ENCODE results near the gene IKZF3.
"Not testable (repeated sequence)": the region's sequence is repeated elsewhere in the genome, so short reads cannot be mapped to it uniquely, and the experiment has no call there.

Gene IKZF3

DNA sequence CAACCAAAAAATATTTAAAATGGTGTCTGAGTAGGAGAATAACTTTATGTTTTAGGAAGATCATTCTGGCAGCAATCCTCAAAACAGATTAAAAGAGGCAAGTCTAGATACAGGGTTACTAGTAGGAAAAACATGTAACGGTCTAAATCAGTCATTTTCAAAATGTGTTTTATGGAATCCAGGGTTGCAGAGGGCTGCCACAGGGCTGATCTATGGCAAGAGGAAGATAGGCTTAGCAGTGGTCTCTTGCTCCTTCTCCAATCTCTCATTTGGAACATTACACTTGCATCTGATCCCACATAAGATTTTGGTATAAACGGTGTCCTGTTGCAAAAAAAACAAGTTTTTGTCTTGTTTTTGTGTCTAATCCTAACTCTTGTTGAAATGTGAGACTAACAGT lies 9.2 kb downstream of the IKZF3 start:
- no peak overlapping the region for H3K4me3 ChIP-seq (replicated peaks in 1 of 2; ENCODE audit: low read depth in 2 of 2, low read length in 2 of 2)
- no peak for DNase-seq (ENCODE audit: low read depth in 2 of 2)
- TF ChIP-seq, protein P1, sequence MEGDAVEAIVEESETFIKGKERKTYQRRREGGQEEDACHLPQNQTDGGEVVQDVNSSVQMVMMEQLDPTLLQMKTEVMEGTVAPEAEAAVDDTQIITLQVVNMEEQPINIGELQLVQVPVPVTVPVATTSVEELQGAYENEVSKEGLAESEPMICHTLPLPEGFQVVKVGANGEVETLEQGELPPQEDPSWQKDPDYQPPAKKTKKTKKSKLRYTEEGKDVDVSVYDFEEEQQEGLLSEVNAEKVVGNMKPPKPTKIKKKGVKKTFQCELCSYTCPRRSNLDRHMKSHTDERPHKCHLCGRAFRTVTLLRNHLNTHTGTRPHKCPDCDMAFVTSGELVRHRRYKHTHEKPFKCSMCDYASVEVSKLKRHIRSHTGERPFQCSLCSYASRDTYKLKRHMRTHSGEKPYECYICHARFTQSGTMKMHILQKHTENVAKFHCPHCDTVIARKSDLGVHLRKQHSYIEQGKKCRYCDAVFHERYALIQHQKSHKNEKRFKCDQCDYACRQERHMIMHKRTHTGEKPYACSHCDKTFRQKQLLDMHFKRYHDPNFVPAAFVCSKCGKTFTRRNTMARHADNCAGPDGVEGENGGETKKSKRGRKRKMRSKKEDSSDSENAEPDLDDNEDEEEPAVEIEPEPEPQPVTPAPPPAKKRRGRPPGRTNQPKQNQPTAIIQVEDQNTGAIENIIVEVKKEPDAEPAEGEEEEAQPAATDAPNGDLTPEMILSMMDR (IDR thresholded peaks at IDR 0.05; ENCODE audit: low read depth, low read length): no peak

DNA sequence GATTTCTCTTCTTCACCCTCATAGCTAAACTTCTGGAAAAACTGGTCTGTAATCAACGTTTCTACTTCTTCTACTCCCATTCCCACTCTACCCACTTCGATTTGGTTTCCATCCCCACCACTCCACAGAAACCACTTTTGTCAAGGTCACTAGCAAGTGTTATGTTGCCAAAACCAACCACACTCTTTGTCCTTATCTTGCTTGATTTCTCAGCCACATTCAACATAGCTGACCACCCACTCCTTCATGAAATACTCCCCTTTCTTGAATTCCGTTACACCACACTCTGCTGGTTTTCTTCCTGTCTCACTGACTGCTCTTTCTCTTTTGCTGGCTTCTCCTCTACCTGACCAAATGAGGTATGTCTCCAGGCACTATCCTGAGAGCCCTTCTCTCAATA lies 11.9 kb downstream of the IKZF3 start:
- DNase-seq (ENCODE audit: low read depth in 2 of 2): no peak
- no peak overlapping the region for H3K4me3 ChIP-seq (replicated peaks in 1 of 2; ENCODE audit: low read depth in 2 of 2, low read length in 2 of 2)
- TF ChIP-seq, protein P1 (IDR thresholded peaks at IDR 0.05; ENCODE audit: low read depth, low read length): no peak

DNA sequence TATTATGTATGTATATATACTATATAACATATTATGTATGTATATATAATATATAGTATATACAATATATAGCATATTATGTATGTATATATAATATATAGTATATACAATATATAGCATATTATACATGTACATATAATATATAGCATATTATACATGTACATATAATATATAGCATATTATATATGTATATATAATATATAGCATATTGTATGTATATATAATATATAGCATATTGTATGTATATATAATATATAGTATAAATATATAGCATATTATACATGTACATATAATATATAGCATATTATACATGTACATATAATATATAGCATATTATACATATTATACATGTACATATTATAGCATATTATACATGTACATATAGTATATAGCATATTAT lies 13.9 kb downstream of the IKZF3 start:
- not testable (repeated sequence) for DNase-seq (ENCODE audit: low read depth in 2 of 2); H3K4me3 ChIP-seq (replicated peaks in 1 of 2; ENCODE audit: low read depth in 2 of 2, low read length in 2 of 2)

DNA sequence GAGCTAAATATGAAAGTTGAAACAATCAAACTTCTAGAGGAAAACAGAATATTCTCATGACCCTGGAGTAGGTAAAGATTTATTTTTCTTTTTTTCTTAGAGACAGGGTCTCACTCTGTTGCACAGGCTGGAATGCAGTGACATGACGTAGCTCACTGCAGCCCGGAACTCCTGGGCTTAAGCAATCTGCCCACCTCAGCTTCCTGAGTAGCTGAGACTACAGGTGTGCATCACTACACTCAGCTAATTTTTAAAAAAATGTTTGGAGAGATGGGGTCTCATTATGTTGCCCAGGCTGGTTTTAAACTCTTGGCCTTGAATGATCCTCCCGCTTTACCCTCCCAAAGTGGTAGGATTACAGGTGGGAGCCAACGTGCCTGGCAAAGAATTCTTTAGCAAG lies 15.5 kb downstream of the IKZF3 start:
- no peak for DNase-seq (ENCODE audit: low read depth in 2 of 2)
- TF ChIP-seq, protein P1 (IDR thresholded peaks at IDR 0.05; ENCODE audit: low read depth, low read length): no peak

DNA sequence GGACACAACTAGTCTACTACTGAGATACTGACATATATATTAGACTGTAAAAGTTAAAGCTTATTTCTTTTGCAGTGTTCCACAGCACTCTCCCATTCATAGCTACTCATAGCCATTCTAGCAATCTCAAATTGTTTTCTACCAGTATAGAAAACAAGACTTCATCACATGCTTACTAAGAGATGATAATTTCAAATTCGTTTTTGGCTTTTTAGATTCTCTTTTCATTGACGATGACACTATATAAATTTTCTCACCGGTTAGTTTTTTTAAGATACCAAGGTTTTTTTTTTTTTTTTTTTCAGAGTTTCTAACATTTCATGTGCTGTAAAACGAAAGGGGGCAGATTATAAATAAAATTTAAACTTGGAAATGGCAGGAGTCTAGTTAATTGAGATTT lies 17.9 kb downstream of the IKZF3 start:
- no peak for DNase-seq (ENCODE audit: low read depth in 2 of 2)
- TF ChIP-seq, protein P1 (IDR thresholded peaks at IDR 0.05; ENCODE audit: low read depth, low read length): no peak
- no peak overlapping the region for H3K4me3 ChIP-seq (replicated peaks in 1 of 2; ENCODE audit: low read depth in 2 of 2, low read length in 2 of 2)

More for the DNA sequence above, 15.5 kb downstream of the IKZF3 start:
- H3K4me3 ChIP-seq (replicated peaks in 1 of 2; ENCODE audit: low read depth in 2 of 2, low read length in 2 of 2): no peak overlapping the region

DNA sequence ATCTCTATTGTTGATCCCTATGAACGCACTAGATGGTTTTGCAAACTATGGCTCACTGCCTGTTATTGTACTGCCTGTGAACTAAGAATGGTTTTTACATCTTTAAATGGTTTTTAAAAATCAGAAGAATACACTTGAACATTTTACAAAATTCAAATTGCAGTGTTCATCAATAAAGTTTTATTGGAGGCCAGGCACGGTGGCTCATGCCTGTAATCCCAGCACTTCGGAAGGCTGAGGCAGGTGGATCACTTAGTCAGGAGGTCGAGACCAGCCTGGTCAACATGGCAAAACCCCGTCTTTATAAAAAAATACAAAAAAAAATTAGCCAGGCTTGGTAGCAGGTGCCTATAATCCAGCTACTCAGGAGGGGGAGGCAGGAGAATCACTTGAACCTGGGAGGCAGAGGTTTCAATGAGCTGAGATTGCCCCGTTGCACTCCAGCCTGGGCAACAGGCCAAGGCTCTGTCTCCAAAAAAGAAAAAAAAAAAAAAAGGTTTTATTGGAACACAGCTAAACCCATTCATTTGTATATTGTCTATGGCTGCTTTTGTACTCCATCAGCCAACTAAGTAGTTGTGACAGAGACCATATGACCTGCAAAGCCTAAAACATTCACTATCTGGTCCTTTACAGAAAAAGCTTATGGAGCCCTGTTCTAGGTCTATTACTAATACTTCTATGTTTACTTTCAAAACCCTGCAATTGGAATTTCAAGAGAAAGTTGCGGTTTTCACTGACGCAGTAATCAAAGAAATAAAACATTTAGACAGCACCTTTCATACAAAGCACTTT lies 18.9 kb downstream of the IKZF3 start:
- DNase-seq (ENCODE audit: low read depth in 2 of 2): no peak
- TF ChIP-seq, protein P1 (IDR thresholded peaks at IDR 0.05; ENCODE audit: low read depth, low read length): no peak
- H3K4me3 ChIP-seq (replicated peaks in 1 of 2; ENCODE audit: low read depth in 2 of 2, low read length in 2 of 2): no peak overlapping the region

DNA sequence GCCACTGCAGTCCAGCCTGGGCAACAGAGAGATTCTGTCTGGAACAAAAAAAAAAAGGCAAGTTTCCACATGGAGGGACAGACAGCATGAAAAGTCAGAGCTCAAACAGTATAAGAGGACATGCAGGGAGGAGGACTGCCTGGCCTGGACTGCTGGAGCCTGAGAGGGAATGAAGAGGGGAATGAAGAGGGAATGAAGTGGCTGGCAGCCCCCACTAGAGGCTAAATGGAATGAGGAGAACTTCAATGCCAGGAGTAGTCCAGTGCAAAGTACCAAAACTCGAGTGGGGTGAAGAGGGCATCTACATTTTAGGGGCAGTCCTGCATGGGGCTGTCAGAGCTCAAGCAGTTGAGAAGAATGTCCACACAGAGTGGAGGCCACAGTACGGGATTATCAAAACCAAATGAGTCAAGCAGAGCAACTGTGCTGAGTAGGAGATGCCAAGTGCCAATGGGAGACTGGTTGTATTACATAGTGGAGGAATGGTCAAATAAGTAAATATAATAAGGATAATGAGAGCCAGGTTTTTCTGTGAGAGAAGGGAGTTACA lies 22.9 kb downstream of the IKZF3 start:
- TF ChIP-seq, protein P1 (IDR thresholded peaks at IDR 0.05; ENCODE audit: low read depth, low read length): no peak
- no peak overlapping the region for H3K4me3 ChIP-seq (replicated peaks in 1 of 2; ENCODE audit: low read depth in 2 of 2, low read length in 2 of 2)
- DNase-seq (ENCODE audit: low read depth in 2 of 2): no peak

Data from cardiac fibroblast (primary cell).